Activated effector memory CD4-positive, alpha-beta T cell treated with anti-CD3 and anti-CD28 coated beads, Interleukin-2, amount 50 U/mL, for 16 hours (primary cell): ENCODE data around the gene DIAPH2.
A peak's percentile ranks its signal among the peaks of the same experiment; 100 is the strongest.

ENCODE experiments used
- DNase-seq: peaks from one replicate; pipeline ENCODE4 v3.0.0-alpha.2; 2020

Gene DIAPH2

DNA sequence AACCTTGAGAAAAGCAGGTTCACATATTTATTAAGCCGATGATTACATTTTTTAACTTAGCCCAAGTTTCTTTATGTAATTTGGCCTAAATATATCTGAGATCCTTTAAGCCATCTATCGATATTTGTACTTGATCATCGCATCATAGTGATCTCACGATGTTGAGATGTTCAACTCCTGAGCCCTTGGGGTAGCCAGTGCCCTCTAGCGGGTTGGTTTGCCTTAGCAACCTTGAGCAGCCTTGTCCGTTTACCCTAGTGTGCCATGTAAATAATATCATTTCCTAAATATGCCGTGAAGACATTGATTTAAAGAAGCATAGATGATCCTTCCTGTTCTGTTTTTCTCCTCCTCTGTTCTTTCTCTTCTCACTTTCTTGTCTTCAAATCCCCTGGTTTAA, 631.3 kb downstream of the DIAPH2 start:
- no peak for DNase-seq

DNA sequence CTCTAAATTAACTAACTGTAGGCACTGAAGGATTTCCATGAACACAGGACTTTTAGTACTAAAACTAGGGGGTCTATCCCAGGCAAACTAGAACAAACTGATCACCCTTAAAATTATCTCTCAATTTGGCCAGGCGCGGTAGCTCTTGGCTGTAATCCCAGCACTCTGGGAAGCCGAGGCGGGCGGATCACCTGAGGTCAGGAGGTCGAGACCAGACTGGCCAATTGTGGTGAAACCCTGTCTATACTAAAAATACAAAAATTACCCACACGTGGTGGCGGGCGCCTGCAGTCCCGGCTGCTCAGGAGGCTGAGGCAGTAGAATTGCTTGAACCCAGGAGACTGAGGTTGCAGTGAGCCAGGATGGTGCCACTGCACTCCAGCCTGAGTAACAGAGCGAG, 635.7 kb downstream of the DIAPH2 start:
- DNase-seq, result no peak

DNA sequence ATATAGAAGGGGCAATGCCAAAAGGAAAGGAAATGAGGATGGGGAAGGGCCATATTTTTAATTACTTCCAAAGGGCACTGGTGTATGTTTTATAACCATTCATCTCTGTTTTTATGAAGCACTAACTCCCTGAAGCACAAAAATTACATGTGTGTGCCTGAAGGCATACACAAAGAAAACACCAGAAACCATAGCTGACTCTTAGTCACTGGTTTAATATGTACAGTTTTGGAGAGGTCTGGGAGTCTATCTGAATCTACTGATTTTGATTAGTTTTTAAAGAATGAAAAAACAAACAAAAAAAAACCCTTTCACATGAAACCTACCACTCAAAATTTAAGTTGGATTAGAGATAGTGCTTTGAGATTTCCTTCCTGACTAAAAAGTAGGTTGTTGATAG, 637.8 kb downstream of the DIAPH2 start:
- no peak for DNase-seq

DNA sequence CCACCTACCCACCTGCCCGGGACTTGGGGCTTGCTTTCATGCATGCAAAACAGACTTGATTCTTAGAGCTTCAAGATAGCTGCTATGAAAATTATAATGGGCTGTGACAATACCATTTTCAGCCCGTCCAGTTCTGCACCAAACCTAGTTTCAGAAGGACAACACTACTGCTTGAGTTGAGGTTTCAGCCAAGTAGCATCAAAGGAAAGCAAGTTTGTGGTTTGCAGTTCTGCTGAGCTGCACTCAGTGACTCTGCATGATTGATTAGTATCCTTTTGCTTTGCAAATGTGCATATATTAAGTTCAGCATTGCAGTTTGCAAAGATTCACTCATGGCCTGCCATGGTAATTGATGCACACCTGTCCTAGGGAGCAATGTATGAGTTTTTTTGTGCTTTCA, 641.8 kb downstream of the DIAPH2 start:
- DNase-seq, result no peak

DNA sequence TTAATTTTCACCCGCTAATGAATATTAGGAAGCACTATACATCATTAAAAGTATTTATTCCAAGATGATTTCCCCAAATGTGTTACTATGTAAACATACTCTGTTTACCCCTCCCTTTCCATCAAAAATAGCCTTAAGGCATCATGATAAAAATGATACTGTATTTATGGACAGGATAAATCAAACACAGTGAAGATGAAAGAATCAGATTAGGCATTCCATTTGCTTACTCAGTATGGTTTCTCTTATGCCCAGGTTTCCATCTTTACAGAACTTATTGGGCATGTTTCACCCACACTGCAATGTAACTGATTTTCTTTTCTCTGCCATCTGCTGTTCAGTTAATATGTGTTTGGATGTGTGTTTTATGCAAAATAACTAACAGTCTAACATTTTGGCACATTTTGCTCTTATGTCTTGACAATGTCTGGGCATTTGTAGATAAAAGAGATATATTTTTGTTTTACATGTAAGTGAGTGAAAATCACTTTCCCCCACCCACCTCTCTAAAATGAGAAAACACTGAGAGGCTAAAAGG, 644.3 kb downstream of the DIAPH2 start:
- DNase-seq, result no peak

- DNase-seq, result no peak
Measured at GRCh38 chrX:97330151-97330550, 645.5 kb downstream of the DIAPH2 start.

- no peak for DNase-seq
Measured at GRCh38 chrX:97332963-97333362, 648.3 kb downstream of the DIAPH2 start.

DNA sequence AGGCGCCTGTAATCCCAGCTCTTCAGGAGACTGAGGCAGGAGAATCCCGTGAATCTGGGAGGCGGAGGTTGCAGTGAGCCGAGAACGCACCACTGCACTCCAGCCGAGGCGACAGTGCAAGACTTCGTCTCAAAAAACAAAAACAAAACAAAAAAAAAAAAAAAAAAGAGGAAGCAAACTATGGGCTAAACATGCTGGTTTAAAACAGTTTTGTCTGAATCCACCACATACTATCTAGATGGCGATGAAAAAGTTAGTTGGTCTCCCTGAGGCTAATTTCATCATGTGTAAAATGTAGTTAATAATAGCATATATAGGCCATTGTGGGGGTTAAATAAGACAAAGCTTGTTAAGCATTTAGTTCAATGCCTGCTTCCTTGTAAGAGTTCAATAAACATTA, 650.2 kb downstream of the DIAPH2 start:
- no peak for DNase-seq

GRCh38 chrX:97344724-97345123, 660.1 kb downstream of the DIAPH2 start:
- DNase-seq, result no peak

GRCh38 chrX:97358941-97359340, 674.3 kb downstream of the DIAPH2 start:
- no peak for DNase-seq

- no peak for DNase-seq
Measured at GRCh38 chrX:97363843-97364242, 679.2 kb downstream of the DIAPH2 start.

- no peak for DNase-seq
Measured at GRCh38 chrX:97366237-97366636, 681.6 kb downstream of the DIAPH2 start.

DNA sequence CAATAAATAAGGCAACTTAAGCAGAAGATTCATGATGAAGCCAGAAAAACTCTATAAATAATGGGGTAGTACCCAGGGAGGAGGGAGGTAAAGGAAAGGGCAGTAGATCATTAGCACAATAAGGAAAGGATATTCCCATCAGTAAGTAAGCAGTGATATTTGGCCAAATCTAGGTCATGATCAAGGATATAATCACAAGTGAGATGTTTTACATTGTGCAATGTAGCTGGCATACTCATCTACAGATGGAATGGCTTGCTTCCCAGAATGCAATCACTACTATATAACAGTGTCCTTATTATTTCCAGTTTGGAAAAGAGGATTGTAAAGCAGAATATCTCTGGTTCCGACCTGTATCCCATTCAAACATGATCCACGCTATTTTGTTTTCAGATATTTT, 682.5 kb downstream of the DIAPH2 start:
- DNase-seq, result no peak

DNA sequence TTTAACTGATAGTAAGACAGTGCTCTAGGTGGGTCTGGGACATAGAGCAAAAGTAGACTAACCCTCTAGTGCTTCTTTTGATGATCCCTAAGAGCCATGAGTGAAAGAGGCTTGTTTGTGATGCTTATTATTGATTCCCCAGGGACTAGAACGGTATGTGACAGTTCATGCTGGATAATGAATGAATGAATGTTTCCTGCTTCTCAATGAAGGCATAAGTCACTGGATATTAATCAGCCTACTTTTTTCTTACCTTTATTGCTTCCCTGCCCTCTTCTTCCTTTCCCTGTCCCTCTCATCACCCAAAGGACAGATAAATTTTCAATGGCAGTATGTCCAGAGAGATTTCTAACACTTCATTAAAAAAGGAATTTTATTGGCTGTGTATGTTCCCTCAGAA, 685.3 kb downstream of the DIAPH2 start:
- no peak for DNase-seq

- no peak for DNase-seq
Measured at GRCh38 chrX:97372001-97372766, 687.5 kb downstream of the DIAPH2 start.

DNA sequence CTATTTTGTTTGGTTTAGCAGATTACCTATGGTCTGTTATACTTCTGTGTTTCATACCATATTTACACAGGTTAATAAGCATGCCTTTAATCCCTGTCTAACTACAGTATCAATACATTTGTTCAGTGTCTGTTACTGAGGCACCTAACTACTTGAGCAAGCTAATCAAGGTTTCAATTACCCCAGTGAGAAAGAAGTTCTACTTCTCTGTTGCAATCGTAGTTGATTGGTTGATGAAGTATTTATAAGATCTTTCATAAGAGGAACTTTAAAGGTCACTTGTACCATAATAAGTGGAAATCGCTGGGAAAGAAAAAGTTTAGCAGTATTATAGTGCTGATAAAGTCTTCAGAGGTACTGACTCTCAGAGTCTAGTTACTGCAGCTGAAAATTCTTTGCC, 689.6 kb downstream of the DIAPH2 start:
- no peak for DNase-seq

DNA sequence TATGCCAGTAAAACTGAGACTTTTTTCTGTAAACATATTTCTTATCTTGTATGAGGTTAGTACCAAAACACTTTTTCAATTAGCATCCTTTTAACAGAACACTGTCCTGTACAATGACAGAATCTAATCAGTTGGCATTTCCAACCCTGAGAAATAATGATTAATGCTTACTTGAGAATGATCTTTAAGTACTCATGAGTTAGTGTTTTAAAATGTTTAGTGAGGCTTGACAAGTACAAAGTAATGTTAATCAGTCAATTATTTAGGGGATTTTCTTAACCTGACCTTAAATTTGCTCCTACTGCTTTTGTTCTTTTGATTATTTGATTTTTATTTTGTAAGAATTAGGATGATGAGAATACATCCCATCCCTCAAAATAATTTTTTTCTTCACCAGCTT, 695.6 kb downstream of the DIAPH2 start:
- DNase-seq, result no peak

GRCh38 chrX:97384685-97385084, 700.0 kb downstream of the DIAPH2 start:
- no peak for DNase-seq

GRCh38 chrX:97387004-97387403, 702.4 kb downstream of the DIAPH2 start:
- no peak for DNase-seq

- no peak for DNase-seq
Measured at GRCh38 chrX:97389761-97390192, 705.1 kb downstream of the DIAPH2 start.

- no peak for DNase-seq
Measured at GRCh38 chrX:97397371-97397770, 712.7 kb downstream of the DIAPH2 start.

- DNase-seq, result no peak
Measured at GRCh38 chrX:97398030-97398551, 713.4 kb downstream of the DIAPH2 start.

DNA sequence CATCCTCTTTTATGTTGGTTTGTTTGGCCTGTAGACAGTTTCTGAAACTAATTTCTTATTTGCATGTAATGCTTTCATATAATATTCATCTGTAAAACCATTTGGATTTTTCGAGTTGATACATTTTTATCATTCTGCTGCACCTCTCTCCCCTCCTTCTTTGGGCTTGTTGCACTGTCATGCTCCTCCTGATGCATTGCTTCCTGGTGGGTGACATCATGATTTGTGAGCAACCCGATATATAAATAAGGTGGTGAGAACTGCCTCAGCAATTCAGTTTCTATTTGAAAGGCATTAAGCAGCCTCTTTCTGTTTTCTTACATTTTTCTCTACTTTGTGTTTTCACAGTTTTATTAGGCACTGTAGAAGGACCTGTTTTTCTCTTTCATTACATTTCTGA, 714.8 kb downstream of the DIAPH2 start:
- no peak for DNase-seq

GRCh38 chrX:97400492-97400891, 715.9 kb downstream of the DIAPH2 start:
- no peak for DNase-seq

GRCh38 chrX:97401154-97401553, 716.5 kb downstream of the DIAPH2 start:
- DNase-seq, result peak; percentile 59
